Spleen (tissue), 11 donors: ENCODE measurements around the gene TMEM205. TPM values are rescaled to one million over a fixed set of nuclear protein-coding genes. Genes with fewer than 3 reads are reported as not detected.
A peak's percentile ranks its signal among the peaks of the same experiment; 100 is the strongest.
"Not testable (repeated sequence)": the region's sequence is repeated elsewhere in the genome, so short reads cannot be mapped to it uniquely, and the experiment has no call there.

Experiments
- DNase-seq: peaks from one replicate; pipeline ENCODE4 v3.0.0-alpha.2; 2020
- H3K27ac ChIP-seq, 8 donors: fragments of 200-600 bp; sonication (generic) in 7 of 8; 1 replicate in 4 of 8; 2 replicates in 4 of 8; pipeline versions ENCODE4 v1.5.0 to v1.8.0; 2016 to 2021; ENCODE audit warnings: inconsistent platforms in 4 of 8, mild to moderate bottlenecking in 4 of 8, moderate library complexity in 1 of 8
- H3K27me3 ChIP-seq, 7 donors: fragments of 200-600 bp; sonication (generic) in 6 of 7; replicated peaks in 1 of 7; 1 replicate in 4 of 7; 2 replicates in 3 of 7; pipeline versions ENCODE4 v1.5.0 to v1.8.0; 2016 to 2021; ENCODE audit warnings: inconsistent platforms in 3 of 7, mild to moderate bottlenecking in 1 of 7
- H3K36me3 ChIP-seq, 6 donors: fragments of 200-600 bp; sonication (generic) in 5 of 6; 1 replicate in 4 of 6; 2 replicates in 2 of 6; pipeline versions ENCODE4 v1.5.0 to v1.8.0; 2016 to 2021; ENCODE audit warnings: inconsistent platforms in 2 of 6
- H3K4me1 ChIP-seq, 6 donors: fragments of 200-600 bp; sonication (generic) in 5 of 6; 1 replicate in 3 of 6; 2 replicates in 3 of 6; pipeline versions ENCODE4 v1.5.0 to v1.8.0; 2016 to 2021; ENCODE audit warnings: inconsistent platforms in 3 of 6
- H3K4me3 ChIP-seq, 8 donors: fragments of 200-600 bp; sonication (generic) in 7 of 8; 1 replicate in 4 of 8; 2 replicates in 4 of 8; pipeline versions ENCODE4 v1.5.0 to v1.8.0; 2016 to 2021; ENCODE audit warnings: inconsistent platforms in 4 of 8, mild to moderate bottlenecking in 4 of 8, moderate library complexity in 2 of 8
- H3K9me3 ChIP-seq, 8 donors: fragments of 200-600 bp; sonication (generic) in 7 of 8; 1 replicate in 4 of 8; 2 replicates in 4 of 8; pipeline versions ENCODE4 v1.5.0 to v1.8.0; 2016 to 2021; ENCODE audit warnings: inconsistent platforms in 4 of 8
- CTCF ChIP-seq, 11 experiments: fragments of 200-600 bp in 7 of 11; fragments of 450-650 bp in 4 of 11; sonication (generic) in 4 of 11; IDR thresholded peaks in 8 of 11; conservative IDR thresholded peaks in 3 of 11; 1 replicate in 7 of 11; 2 replicates in 4 of 11; pipeline versions ENCODE4 v1.4.0 to v1.8.0; 2016 to 2021; ENCODE audit warnings: antibody characterized with exemption in 11 of 11, inconsistent platforms in 4 of 11, mild to moderate bottlenecking in 1 of 11
- POLR2A ChIP-seq, 3 donors: fragments of 450-650 bp; IDR thresholded peaks; one replicate each; pipeline ENCODE4 v1.5.1; 2017; ENCODE audit warnings: antibody characterized with exemption in 3 of 3, mild to moderate bottlenecking in 1 of 3
- POLR2AphosphoS5 ChIP-seq, 3 donors: sonication (generic); formaldehyde crosslinking; IDR thresholded peaks; one replicate each; pipeline ENCODE4 v1.5.1; 2017; ENCODE audit warnings: antibody characterized with exemption in 3 of 3
- WGBS, 5 donors: extraction: QIAGEN DNeasy Blood & Tissue Kit in 3 of 5; methylation state at CpG; one replicate each; pipeline versions ENCODE4 v1.1.5 to v1.1.7; 2013 to 2018; 5-methylcytosine and 5-hydroxymethylcytosine counted together
- intact Hi-C: fragments of 100-400 bp; cut with DNase I; formaldehyde crosslinking; loops from one replicate; pipeline ENCODE4 v1.15.0; 2023; ENCODE audit warnings: low total_unique reads
- polyA plus RNA-seq, 3 donors: library from polyadenylated mRNA; stranded (reverse); fragments of 200-250 nt; gene quantifications; one replicate each; pipeline ENCODE4 v1.2.1, GENCODE V29; 2013
- total RNA-seq, 7 donors: library from RNA; depleted of rRNA in 3 of 7; stranded (reverse); fragments of >200 nt in 3 of 7; fragmentation: NEBNext Ultra II Directional in 4 of 7; extraction: Animal tissue kit (Norgen Biotek cat#: 25700) in 4 of 7; gene quantifications; one replicate each; pipeline versions ENCODE4 v1.1.0 to v1.2.1, GENCODE V29; 2016 to 2021
- donor health status: healthy with polysubstance abuse.
- donor health status: DM: no; HTN: no; CAD: no; lungs with moderate emphysema.
- donor health status: DM: no; HTN: no; CAD: no.
- donor health status: Bipolar disorder and iron deficiency.
- donor health status: healthy.
- donor health status: DM: no; HTN: no; CAD: no.
- donor health status: DM: yes; HTN: yes; CAD: no.

TMEM205 gene
- total and polyA plus RNA-seq, 10 donors: 44.1 to 143 (median 69.6) TPM

GRCh38 chr19:11322269-11323024 is 23.6 kb downstream of the TMEM205 start:
- intact Hi-C loops: no loop called here
- DNase-seq: no peak
- H3K27ac ChIP-seq: peak overlapping the region in 7 of 8 donors; percentile 65 to 96 (median 87)
- H3K9me3 ChIP-seq: no peaks in the 10 kb centered on the region
- peak overlapping the region in 1 of 8 donors; percentile 52 for H3K4me3 ChIP-seq
- no peaks in the 10 kb centered on the region for H3K27me3 ChIP-seq
- WGBS, 5 donors: 46 to 51% (median 48%) methylated on average over 7 of the region's 7 CpGs
- H3K36me3 ChIP-seq: peaks cover 0 to 30% (median 18%) of the 10 kb centered on the region in 6 donors
- TF ChIP-seq POLR2AphosphoS5 (IDR thresholded peaks at IDR 0.05) (no peak), CTCF (IDR thresholded peaks at IDR 0.05 in 8 of 11, conservative IDR thresholded peaks at IDR 0.05 in 3 of 11) (no peak), POLR2A (IDR thresholded peaks at IDR 0.05) (no peak)
- H3K4me1 ChIP-seq: peaks cover 15 to 94% (median 44%) of the 10 kb centered on the region in 6 donors

GRCh38 chr19:11321191-11322126 is 24.6 kb downstream of the TMEM205 start:
- intact Hi-C loops: no loop called here
- Histone ChIP-seq H3K27ac (peak overlapping the region in 7 of 8 donors; percentile 65 to 96 (median 87)), H3K9me3 (no peaks in the 10 kb centered on the region), H3K4me1 (peaks cover 15 to 94% (median 48%) of the 10 kb centered on the region in 6 donors), H3K27me3 (no peaks in the 10 kb centered on the region), H3K4me3 (peak overlapping the region in 4 of 8 donors; percentile 6 to 52 (median 24)), H3K36me3 (peaks cover 0 to 20% (median 10%) of the 10 kb centered on the region in 6 donors)
- TF ChIP-seq CTCF (IDR thresholded peaks at IDR 0.05 in 8 of 11, conservative IDR thresholded peaks at IDR 0.05 in 3 of 11): no peak
- peak in 2 of 3 donors; percentile 19 to 45 for TF ChIP-seq POLR2AphosphoS5 (IDR thresholded peaks at IDR 0.05)
- 64 to 73% (median 72%) methylated on average over 14 of the region's 14 CpGs for WGBS, 5 donors
- DNase-seq: peak; percentile 76

DNA sequence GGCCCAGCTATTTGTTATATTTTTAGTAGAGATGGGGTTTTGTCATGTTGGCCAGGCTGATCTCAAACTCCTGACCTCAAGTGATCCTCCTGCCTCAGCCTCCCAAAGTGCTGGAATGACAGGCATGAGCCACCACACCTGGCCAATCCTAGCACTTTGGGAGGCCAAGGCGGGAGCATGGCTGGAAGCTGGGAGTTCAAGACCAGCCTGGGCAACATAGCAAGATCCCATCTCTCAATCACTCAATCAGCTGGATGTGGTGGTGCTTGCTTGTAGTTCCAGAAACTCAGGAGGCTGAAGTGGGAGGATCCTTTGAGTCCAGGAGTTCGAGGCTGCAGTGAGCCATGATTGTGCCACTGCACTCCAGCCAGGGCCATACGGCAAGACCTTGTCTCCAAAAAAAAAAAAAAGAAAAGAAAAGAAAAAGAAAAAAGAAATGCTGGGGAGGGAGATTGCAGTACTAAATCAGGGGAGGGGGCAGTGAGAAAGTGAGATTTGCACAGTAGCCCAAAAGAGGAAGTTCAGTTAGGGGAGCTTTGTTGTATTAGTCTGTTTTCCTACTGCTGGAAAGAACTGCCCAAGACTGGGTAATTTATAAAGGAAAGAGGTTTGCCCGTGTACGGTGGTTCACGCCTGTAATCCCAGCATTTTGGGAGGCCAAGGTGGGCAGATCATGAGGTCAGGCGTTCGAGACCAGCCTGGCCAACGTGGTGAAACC is 25.6 kb downstream of the TMEM205 start:
- H3K4me1 ChIP-seq: peaks cover 15 to 89% (median 48%) of the 10 kb centered on the region in 6 donors
- WGBS, 5 donors: 31 to 55% (median 47%) methylated on average over 9 of the region's 9 CpGs
- H3K27me3 ChIP-seq, DNase-seq, H3K9me3 ChIP-seq, intact Hi-C loops: not testable (repeated sequence)
- peak overlapping the region in 7 of 8 donors; percentile 65 to 96 (median 87) for H3K27ac ChIP-seq
- H3K36me3 ChIP-seq: peaks cover 0 to 10% (median 4%) of the 10 kb centered on the region in 6 donors
- H3K4me3 ChIP-seq: peak overlapping the region in 3 of 8 donors; percentile 24 to 52 (median 24)

- intact Hi-C loops: no loop called here
- Histone ChIP-seq H3K27ac (no peak overlapping the region), H3K27me3 (peaks cover 0 to 10% (median 0%) of the 10 kb centered on the region in 7 donors), H3K4me1 (peaks cover 0 to 4% (median 0%) of the 10 kb centered on the region in 6 donors), H3K4me3 (no peak overlapping the region), H3K9me3 (no peaks in the 10 kb centered on the region), H3K36me3 (peaks cover 0 to 11% (median 0%) of the 10 kb centered on the region in 6 donors)
- no peak for DNase-seq
- no peak for TF ChIP-seq POLR2AphosphoS5 (IDR thresholded peaks at IDR 0.05)
- no peak for TF ChIP-seq CTCF (IDR thresholded peaks at IDR 0.05 in 8 of 11, conservative IDR thresholded peaks at IDR 0.05 in 3 of 11)
- TF ChIP-seq POLR2A (IDR thresholded peaks at IDR 0.05): no peak
- WGBS, 5 donors: 75 to 89% (median 84%) methylated on average over 9 of the region's 9 CpGs
Observed at GRCh38 chr19:11306337-11306736, 39.7 kb downstream of the TMEM205 start.
